Naive thymus-derived CD8-positive, alpha-beta T cell (primary cell): ENCODE measurements around the gene ITSN1. TPM values are rescaled to one million over a fixed set of nuclear protein-coding genes. Genes with fewer than 3 reads are reported as not detected.

Source experiments
- ATAC-seq, 2 donors: fragments of 150-1000 bp; cut with Tn5 transposase in 1 of 2; sonication (Bioruptor Pico), chemical (Tn5 transposase) in 1 of 2; 1 replicate in 1 of 2; 2 replicates in 1 of 2; pipeline ENCODE4 v1.10.0; 2021; ENCODE audit warnings: mild to moderate bottlenecking in 2 of 2, moderate library complexity in 2 of 2
- POLR2A ChIA-PET: fragments of 350-600 bp; sonication (Branson Sonifier 250); formaldehyde crosslinking; loops from one replicate; lab custom pipeline; 2021; ENCODE audit warnings: antibody characterized with exemption; lab: Charles Lee
- DNase-seq, 10 donors: peaks; one replicate each; pipeline versions ENCODE4 v3.0.0 to v3.0.0-alpha.2; 2020 to 2022
- H3K27ac Mint-ChIP-seq, 10 donors: one replicate each; pipeline ENCODE4 v1.8.0; 2020 to 2022; ENCODE audit warnings: mild to moderate bottlenecking in 10 of 10, mixed read lengths in 10 of 10, moderate library complexity in 4 of 10, inconsistent platforms in 1 of 10
- H3K27me3 Mint-ChIP-seq, 5 donors: one replicate each; pipeline ENCODE4 v1.8.0; 2021 to 2022; ENCODE audit warnings: mixed read lengths in 5 of 5
- H3K36me3 Mint-ChIP-seq, 3 donors: one replicate each; pipeline ENCODE4 v1.8.0; 2020 to 2022; ENCODE audit warnings: mixed read lengths in 3 of 3, mild to moderate bottlenecking in 2 of 3, inconsistent platforms in 1 of 3
- H3K4me1 Mint-ChIP-seq, 4 donors: one replicate each; pipeline ENCODE4 v1.8.0; 2021 to 2022; ENCODE audit warnings: mixed read lengths in 4 of 4
- H3K4me3 Mint-ChIP-seq, 10 donors: one replicate each; pipeline ENCODE4 v1.8.0; 2020 to 2022; ENCODE audit warnings: mild to moderate bottlenecking in 10 of 10, mixed read lengths in 10 of 10, moderate library complexity in 6 of 10, inconsistent platforms in 1 of 10
- H3K9me3 Mint-ChIP-seq, 9 donors: one replicate each; pipeline ENCODE4 v1.8.0; 2020 to 2022; ENCODE audit warnings: mixed read lengths in 9 of 9, mild to moderate bottlenecking in 3 of 9, inconsistent platforms in 1 of 9, moderate library complexity in 1 of 9
- polyA plus RNA-seq, 3 donors: library from polyadenylated mRNA; unstranded; fragments of 300-500 nt; fragmentation: Illumina TruSeq; gene quantifications; one replicate each; pipeline ENCODE4 v1.2.3, GENCODE V29; 2021
- total RNA-seq, 8 experiments: library from RNA in 2 of 8; stranded (reverse) in 2 of 8; gene quantifications; one replicate each; pipeline ENCODE4 v1.2.3 and lab custom pipeline; 2021 to 2026

Gene ITSN1
- total and polyA plus RNA-seq, 5 experiments from 2014 or later, result 0.15 to 4.3 (median 0.88) TPM

GRCh38 chr21:33948951-33949444, 306.7 kb downstream of the ITSN1 start:
- Mint-ChIP-seq H3K9me3 (peaks cover 0 to 9% (median 4%) of the 10 kb centered on the region in 9 donors), H3K4me1 (peaks cover 41 to 89% (median 82%) of the 10 kb centered on the region in 4 donors), H3K27ac (peak overlapping the region; percentile 94 to 100 (median 98)), H3K4me3 (peak overlapping the region; percentile 66 to 91 (median 78)), H3K27me3 (no peaks in the 10 kb centered on the region), H3K36me3 (peaks cover 8 to 17% (median 9%) of the 10 kb centered on the region in 3 donors)
- no peak for DNase-seq
- no peak for ATAC-seq
- POLR2A ChIA-PET, result interaction anchor here (0.6 to 13.6 kb wide), 28 partner anchors 9 to 404 kb away, joined by 3 to 625 read pairs (median 6); partner anchors contain the start of genes ATP5PO, MRPS6 and SLC5A3

Other genes with a start within 250 kb of the ITSN1 start
- 10 to 100 TPM; 24.4 to 27.8 TPM for gene IFNGR2, start 239.1 kb upstream of the ITSN1 start, total RNA-seq
- gene IFNGR2, start 239.1 kb upstream of the ITSN1 start, polyA plus RNA-seq, result 10 to 100 TPM; 11.3 to 30.9 (median 23.0) TPM
- gene TMEM50B, start 162.5 kb upstream of the ITSN1 start, total RNA-seq, result 100 to 1,000 TPM; 149 to 160 TPM
- 10 to 100 TPM; 42.3 to 47.9 (median 45.4) TPM for gene TMEM50B, start 162.5 kb upstream of the ITSN1 start, polyA plus RNA-seq
- gene DNAJC28, start 150.8 kb upstream of the ITSN1 start, total RNA-seq, result 1 to 10 TPM; 1.6 to 2.1 TPM
- gene DNAJC28, start 150.8 kb upstream of the ITSN1 start, polyA plus RNA-seq, result 1 to 10 TPM in 1 of 3 donors, under 1 TPM in 2; 0.89 to 1.8 (median 0.94) TPM
- gene GART, start 100.4 kb upstream of the ITSN1 start, total RNA-seq, result 10 to 100 TPM; 91.6 to 91.8 TPM
- 10 to 100 TPM; 40.2 to 54.4 (median 43.8) TPM for gene GART, start 100.4 kb upstream of the ITSN1 start, polyA plus RNA-seq
- gene SON, start 99.5 kb upstream of the ITSN1 start, total RNA-seq, result 100 to 1,000 TPM; 493 to 510 TPM
- gene SON, start 99.5 kb upstream of the ITSN1 start, polyA plus RNA-seq, result 100 to 1,000 TPM; 412 to 602 (median 573) TPM
- 10 to 100 TPM; 10.0 to 10.3 TPM for gene DONSON, start 53.8 kb upstream of the ITSN1 start, total RNA-seq
- gene DONSON, start 53.8 kb upstream of the ITSN1 start, polyA plus RNA-seq, result 1 to 10 TPM; 1.9 to 4.7 (median 2.2) TPM
- 10 to 100 TPM; 64.4 to 71.4 TPM for gene CRYZL1, start 760 bp upstream of the ITSN1 start, total RNA-seq
- 10 to 100 TPM; 26.3 to 29.2 (median 27.4) TPM for gene CRYZL1, start 760 bp upstream of the ITSN1 start, polyA plus RNA-seq